HS-27A (cell line): ENCODE results near the gene PODXL2.

Experiments used
- DNase-seq: peaks from one replicate; pipeline ENCODE4 v3.0.0-alpha.2; 2012; ENCODE audit warnings: low read depth, missing footprints

PODXL2 gene

DNA sequence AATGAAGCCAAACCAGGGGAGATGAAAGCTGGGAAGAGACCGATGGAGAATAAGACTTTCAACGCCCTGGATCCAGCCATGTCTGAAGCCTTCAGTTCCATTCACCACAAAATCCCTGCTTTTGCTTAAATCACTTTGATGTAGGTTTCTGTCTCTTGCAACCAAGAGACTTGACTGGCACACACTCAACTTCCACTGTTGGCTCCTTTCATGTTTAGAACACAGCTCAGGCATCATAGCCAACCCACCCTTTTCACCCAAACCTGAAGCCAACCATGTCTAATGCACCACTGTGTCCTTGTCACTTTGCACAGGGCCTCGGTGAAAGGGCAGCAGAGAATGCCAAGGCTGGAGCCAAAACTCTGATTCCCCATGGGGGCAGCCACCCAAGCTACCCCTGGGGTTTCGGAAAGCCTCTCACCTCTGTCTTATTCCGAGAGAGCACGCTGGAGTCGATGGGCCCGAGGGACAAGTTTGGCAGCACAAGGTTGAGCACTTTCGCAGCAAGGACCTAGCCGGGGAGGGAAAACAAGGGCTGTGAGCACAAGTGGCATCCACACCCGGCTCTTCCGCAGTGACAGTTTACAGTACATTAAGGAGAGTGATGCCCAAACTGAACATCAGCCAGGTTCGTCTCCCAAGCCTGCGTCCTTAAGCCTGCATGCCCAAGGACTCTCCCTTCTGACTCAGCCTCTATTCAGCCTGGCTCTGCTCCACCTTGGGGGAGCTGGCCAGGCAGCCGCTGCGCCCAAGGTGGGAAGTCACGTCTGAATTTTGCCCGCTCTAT, 81.4 kb downstream of the PODXL2 start:
- DNase-seq, result no peak

DNA sequence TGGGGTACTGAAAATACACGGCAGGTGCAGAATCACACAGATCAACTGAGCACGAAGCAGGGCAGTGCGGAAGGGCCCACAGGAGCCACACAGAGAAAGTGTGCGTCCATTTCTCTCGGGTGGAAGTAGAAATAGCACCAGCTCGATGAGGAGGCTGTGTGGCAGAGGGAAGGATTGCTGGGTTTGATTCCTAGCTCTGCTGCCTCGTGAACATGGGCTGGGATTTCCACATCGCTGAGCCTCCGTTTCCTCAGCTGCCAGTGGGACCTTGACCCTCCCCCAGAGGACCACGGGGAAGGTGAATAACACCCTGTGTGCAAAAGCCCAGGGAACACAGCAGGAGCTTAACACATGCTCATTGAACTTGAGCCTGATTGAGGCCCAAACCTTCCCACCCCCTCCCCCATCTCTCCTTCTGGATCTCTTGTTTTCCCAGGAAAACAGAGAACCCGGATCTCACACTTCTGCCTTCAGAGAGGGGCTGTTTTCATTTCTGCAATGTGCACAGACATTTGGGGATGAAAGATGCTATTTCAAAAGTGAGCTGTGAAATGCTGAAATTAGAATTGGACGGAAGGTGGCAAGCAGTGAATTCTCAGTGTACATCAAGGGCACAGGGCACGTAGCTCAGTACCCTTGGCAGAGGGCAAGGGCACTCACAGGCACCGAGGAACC, 82.2 kb downstream of the PODXL2 start:
- DNase-seq, result no peak

DNA sequence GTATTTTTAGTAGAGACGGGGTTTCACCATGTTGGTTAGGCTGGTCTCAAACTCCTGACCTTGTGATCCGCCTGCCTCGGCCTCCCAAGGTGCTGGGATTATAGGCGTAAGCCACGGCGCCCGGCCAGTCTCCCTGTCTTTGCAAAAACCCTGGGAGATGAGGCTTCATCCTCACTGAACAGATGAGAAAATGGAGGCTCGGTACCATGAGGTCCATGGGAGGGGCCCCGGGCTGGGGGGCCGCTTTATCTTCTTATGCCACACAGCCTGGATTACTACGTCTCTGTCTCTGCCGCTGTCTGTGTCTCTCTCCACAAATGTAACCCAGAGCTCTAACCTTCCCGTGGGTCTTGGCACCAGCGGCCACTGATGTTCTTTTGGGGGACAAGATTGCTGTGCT, 82.9 kb downstream of the PODXL2 start:
- no peak for DNase-seq

DNA sequence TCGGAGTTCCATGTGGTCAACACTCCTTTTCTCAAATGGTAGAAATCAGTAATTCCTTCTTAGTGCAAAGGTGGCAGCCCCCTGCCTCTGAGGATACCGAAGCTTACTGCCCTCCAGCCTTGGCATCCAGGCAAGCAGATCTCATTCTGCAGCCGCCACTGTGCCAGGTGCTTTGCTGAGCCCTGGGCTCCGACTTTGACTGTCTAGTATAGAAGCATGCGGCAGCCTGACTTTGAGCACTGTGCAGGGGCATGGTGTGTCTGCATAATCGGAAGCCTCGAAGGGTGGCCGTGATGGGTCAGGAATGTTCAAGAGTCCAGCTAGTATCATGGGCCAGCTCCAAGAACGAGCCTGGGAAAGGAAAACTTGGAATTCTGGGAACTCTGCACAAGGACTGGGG, 83.5 kb downstream of the PODXL2 start:
- no peak for DNase-seq

DNA sequence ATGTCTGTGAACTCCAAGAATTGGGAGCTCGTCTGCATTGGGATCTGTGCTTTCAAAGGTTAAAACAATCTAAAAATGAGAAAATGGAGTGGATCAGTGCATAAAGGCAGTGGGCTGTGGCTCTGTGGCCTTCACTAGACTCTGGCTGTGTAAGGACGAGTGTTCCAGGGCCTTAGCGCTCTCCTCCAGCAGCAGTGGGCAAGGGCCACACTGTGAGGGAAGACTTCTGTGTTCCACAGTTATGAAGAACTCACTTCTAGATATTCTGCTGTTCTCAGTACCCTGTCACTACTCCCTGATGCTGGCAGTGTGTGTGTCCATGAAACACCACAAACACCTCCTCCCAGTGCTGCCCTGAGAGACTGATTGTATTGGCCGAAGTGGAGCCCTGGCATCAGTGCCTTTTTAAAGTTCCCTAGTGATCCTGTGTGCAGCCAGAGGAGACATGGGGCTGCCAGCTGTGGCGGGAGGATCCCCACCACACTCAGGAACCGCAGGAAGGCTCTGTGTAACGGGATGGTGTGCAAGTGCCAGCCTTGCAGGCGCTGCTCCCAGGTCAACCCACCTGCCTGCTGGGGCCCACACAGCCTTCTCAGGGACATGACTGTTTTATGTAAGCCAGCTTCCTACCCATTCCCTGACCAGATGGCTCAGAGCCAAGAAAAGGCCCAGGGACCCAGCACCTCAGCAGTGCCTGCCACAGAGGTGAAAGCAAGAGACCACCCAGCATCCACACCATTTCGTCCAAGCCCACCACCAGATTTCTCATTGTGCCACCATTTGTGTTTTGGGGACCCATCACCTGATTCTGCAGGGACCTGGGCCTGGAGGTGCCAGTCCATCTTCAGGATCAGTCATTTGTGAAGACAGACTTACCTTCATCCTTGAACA, 84.1 kb downstream of the PODXL2 start:
- DNase-seq, result no peak

DNA sequence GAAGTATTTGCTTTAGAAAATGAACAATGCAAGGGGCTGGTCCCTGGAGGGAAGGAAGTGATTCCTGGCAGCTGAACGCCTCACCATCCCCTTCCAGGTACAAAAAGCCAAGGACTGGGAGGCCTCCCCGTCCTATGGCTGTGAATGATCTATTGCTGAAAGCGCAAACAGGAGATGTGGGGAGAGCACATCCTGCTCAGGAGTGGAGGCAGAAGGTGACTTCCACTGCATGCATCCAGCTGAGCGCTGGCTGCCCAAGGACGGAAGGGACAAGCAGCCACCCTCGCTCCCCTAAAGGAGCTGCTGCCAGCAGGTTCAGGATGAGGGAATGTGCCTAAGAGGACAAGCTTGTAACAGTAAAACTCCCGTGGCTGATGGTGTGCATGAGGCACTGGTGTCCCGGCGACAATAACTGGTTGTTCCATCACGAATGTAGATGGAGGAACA, 85.2 kb downstream of the PODXL2 start:
- DNase-seq, result no peak

DNA sequence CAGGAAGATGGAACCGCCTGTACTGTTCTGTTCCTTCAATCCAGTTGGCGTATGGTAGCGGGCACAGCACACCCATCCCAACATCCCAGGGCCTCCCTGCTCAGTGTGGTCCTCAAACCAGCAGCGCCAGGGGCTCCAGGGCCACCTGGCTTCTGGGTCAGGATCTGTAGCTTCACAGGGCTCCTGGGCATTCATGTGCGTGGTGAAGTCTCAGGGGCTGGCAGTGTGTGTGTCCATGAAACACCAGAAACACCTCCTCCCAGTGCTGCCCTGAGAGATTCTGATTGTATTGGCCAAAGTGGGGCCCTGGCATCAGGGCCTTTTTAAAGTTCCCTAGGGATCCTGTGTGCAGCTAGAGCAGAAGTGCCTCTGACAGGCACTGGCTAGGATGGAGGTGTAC, 85.9 kb downstream of the PODXL2 start:
- no peak for DNase-seq

DNA sequence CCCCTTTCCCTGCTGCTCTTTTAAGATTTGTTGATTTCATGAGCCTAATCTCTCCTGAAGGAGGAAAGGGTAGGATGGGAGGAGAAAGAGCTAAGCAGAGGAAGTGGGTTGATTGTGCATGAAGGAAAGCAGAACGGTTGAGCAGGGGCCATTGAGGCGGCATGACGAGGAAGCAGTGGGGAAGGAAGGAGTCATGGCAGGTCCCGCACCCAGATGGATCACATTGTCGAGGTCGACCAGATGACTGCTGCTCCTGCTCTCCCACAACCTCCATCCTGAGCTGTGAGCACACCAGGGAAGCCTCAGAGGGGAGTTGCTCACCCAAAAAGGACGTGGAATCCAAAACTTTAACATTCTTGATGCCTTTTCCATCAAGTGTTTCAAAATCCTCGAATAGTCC, 86.5 kb downstream of the PODXL2 start:
- DNase-seq, result no peak

DNA sequence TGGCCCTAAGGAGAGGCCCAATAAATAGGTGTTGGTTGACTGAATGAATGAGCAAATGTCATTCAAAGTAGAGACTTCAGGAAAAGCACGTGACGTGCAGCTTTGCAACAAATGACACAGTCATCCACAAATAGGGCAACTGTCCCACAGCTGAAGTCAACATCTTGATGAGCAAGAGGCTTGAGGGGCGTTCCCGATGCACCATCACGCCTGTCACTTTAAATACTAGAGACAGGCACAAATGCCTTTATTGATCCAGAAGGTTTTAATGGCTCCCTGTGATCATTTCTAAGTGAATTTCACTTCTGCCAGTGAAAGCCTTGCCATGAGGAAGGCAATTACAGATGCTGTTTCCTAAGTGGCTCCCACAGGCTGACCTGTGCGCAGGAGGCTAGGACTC, 87.4 kb downstream of the PODXL2 start:
- DNase-seq, result no peak

DNA sequence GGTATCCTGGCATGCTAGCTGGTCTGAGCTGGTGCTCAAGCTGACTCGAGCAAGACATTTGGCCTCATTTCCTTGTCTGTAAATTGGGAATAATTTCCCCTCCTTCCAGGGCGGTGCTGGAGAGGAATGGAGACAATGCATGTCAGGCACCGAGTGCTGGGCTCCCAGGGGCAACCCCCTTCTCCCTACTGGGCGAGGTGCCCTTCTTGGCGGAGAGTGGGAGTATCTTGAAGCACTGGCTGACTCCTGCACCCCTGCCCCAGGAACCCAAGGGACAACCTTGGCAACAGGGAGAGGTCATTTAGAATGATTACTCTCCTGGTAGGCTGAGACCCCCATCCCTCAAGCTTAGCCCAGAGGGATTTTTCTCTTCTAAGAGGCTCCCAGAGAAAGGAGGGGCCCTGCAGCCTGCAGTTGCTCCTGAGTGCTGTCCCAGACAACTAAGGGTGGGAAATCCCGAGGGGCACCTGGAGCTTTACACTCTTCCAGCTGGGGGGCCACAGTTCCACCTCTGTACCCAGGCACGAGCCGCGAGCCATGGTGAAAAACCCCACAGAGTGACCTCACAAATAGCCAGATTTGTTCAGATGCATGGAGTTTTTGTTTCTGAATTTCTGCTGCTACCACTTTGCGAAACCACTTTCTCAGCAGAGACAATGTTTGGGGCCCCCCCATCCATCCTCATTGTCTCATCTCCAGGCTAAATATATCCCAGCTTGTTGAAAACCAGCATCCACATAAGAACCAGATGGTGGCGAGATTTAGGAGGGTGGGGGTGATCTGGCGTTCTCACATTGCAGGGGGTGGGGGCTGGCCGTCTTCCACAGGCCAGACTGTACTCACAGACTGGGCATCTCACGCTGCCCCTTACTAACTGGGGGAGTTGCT, 88.6 kb downstream of the PODXL2 start:
- DNase-seq, result no peak

DNA sequence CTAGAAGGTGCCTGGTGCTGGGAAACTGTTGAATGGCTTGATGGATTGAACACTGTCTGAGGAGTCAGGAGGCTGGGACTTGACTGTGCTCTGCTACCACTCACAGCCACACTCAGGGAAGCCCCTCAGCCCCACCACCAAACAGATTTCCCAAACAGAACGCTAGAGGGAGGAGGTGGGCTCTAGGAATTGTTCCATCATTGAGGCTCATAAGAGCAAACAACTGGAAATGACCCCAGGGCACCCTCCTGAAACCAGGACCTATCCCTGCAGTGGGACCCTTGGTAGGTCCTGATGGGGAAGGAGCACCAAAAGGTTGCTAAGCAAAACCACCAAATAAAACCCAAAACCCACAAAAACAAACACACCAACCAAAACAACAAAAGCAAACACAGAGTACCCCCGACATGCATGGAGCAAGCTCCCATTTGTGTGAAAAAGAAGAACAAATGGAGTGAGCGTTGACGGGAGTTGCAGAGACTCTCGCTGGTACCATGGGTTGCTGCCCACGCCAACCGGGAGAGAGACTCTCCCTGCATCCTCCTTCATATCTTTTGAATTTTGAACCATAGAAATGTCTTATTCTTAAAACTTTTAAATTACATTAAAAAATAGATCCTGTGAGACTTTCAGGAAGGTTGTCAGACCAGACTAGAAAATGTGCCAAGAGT, 89.4 kb downstream of the PODXL2 start:
- no peak for DNase-seq

DNA sequence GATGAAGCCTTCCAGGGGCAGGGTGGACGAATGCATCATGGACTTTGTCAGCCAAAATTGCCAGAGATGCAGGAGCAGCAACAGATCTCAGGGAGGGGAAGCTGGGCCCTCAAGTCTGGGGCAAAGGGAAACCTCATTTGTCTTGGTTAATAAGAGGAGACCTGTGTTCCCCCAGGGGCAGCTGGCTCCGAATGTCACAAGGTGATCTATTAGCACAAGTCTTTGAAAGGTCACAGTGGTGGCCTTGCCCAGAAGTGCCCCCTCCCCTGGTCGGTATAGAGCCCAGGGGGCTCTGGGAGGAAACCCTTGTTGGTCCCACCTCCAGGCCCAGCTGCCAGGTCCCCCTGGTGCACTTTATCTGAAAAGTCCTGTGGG, 89.9 kb downstream of the PODXL2 start:
- no peak for DNase-seq

DNA sequence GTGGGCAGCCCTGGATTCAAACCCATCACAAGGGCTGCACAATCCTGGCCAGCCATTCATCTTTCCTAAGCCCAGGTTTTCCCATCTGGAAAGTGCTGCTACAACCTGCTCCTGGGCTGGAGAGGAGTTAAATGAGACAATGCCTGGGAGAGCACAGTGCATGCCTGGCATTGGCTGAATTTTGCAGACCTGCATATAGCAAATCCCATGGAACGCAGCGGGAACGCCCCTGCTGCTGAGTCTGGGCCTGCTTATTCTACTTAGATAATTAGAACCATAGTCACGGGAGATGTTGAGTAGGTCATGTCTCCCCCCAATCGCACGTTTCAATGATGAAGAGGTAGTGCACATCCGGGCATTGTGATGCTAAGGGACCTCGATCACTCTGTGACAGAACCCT, 90.4 kb downstream of the PODXL2 start:
- DNase-seq, result no peak

DNA sequence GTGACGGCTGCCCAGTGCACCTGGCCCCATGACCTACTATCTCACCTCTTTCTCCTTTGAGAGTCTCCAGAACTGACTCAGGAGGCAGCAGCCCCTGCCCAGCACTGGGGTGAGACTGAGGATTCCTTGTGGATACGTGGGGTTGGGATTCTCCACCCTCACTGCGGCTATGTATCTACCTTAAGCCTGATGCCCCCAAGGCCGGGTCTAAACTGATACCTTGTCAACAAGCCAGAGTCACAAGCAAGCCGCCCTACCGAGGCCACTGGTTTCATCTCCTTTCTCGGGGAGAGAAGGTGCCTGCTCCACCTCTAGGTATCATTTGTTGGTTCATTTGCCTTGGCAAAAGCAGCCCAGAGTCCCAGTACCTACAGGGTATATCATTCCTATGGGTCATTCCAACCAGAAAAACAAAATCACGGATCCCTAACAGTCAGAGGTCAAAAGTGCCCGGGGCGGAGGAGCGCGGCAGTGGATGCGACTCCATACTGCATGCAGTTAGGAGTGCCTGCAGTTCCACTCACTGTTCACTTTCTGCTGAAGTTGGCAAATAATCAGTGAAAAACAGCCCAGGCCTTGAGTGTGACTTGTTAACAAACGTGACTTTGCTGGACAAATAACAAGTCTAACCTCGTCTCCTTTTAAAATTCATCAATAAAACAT, 91.3 kb downstream of the PODXL2 start:
- no peak for DNase-seq

DNA sequence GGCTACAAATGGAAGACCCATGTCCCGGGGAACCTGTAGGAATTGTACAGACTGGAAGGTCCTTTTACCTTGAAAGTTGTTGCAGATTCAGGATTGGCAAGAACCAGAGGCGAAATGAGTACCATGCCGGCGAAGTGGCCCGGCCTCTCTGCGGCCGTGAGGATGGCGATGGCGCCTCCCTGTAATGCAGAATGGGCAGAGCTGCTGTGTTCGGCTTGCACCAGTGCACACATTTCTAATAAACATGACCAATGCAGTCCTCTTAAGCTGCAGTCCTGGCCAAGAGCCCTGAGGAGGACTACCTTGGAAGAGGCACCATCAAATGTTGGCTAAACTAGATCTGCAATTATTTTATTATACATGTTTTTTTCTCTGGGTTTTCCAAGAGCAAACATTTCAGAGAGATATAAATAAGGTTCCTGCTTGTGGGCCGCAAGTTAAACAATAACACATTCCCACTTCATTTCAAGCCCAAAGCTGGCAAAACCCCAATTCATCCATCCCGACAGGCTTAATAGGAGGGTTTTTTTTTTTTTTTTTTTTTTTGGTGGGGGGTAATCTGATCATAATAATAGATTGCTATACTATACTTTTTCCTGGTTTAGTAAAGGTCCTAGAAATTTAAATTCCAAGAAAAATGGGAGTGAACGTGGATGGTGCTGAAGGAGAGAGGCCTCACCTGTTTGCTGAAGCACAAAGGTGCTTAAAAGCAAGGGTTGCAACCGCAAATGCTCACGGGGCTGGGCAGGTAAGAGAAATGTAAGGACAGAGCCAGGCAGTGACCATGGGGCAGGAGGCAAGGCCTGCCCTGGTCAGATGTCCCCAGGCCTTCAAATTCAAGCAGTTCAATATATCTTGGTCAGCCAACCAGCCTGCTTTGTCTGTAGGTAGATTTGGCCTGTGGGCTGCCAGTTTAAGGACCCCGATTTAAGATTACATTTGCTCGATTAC, 92.3 kb downstream of the PODXL2 start:
- no peak for DNase-seq

DNA sequence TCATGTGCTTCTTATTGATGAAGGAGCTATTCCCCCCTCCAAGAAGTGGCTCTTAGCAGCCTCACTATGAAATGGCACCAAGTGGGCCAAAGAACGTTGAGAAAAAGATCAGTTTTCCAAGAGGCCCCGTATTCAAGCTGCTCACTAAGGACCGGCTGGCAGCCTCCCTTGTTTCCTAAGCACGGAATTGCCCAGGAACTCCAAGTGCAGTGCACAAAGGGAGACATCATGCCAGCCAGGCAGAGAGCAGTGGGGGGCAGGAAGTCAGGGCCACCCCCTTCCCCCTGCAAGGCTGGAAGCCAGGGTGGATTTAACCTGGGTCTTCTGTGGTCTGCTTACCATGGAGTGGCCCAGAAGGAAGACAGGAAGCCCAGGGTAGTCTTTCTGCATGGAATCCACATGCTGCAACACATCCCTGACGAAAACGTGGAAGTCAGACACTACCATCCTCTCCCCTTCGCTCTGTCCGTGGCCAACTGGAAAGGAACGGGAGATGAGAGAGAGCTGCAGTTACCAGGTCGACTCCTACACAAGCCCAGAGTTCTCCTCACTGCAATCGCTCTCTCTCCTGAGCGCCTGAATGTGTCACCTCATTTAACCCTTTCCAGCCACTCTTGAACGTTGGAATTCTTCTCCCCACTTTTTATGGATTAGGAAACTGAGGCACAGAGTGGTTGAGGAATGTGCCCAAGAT, 93.3 kb downstream of the PODXL2 start:
- DNase-seq, result no peak
